Skin epidermis (tissue), 12 donors: ENCODE measurements around the gene ZNF160.
A peak's percentile ranks its signal among the peaks of the same experiment; 100 is the strongest.
"Not testable (repeated sequence)": the region's sequence is repeated elsewhere in the genome, so short reads cannot be mapped to it uniquely, and the experiment has no call there.

Experiments used
- H3K27ac ChIP-seq, 21 experiments: fragments of 200-600 bp; sonication (generic) in 11 of 21; one replicate each; pipeline ENCODE4 v1.5.0; 2020; ENCODE audit warnings: mild to moderate bottlenecking in 3 of 21, inconsistent platforms in 2 of 21, moderate library complexity in 2 of 21
- H3K4me3 ChIP-seq, 7 experiments: fragments of 200-600 bp; sonication (generic) in 2 of 7; one replicate each; pipeline ENCODE4 v1.5.0; 2020; ENCODE audit warnings: inconsistent platforms in 2 of 7, mild to moderate bottlenecking in 2 of 7, moderate library complexity in 1 of 7

Gene ZNF160

DNA sequence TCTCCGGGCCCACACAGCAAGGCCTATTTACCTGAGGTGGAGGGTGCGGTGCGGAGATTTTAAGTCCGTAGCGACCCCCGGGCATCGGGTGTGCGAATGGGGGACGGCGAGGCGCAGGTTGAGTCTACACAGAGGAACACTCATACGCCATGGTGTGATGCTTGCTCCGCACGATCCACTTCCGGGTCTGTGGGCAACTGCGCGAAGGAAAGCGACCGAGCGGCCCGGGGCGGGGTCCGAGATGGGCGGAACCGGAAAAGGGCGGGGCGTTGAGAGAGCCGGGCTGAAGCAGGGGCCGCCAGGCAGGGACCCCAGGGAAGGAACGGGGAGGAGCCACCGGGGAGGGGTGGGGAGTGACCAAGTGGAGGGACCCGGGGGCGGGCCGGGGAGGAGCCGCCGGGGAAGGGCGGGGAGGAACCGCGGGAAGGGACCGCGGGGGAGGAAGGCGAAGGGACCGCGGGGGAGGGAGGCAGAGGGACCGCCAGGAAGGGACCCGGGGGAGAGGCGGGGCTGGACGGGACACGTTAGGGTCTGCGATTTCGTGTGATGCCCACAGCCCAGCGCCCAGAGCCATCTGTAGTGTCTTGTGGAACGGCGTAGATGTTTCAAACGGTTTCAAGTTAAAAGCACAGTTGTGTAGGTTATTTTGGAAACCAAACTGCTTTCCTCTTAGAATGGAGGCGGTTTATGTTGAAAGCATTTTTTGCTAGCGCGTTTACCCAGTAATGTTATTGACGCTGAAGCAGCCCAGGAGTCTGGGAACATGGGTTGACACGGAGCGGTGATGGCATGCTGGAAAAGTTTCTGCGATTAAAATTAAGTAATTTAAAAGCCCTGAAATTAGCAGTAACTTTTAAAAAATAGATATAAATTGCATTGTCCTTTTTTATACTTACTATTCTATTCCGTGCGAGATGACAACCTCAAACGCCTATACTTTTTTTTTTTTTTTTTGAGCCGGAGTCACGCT lies at the start of gene ZNF160:
ZNF160 (minus strand) TSS at position 189 of the 970 bp plus-strand sequence. CDS start 17,146 bp downstream, outside the sequence.
- Histone ChIP-seq H3K27ac (peak within 1 kb of the TSS; percentile 81 to 97 (median 91)), H3K4me3 (peak within 1 kb of the TSS; percentile 72 to 97 (median 85))

DNA sequence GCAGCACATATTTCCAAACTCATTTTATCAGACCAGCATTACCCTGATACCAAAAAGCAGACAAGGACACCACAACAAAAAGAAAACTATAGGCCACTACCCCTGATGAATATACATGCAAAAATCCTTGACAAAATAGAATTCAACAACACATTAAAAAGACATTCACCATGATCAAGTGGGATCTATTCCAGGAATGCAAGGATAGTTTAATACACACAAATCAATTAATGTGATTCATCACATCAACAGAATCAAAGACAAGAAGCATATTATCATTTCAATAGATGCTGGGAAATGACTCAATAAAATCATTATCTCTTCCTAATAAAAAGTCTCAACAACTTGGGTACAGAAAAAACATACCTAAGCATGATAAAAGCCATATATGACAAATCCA lies 44.4 kb upstream of the ZNF160 start:
- no peak overlapping the region for H3K27ac ChIP-seq
- no peak overlapping the region for H3K4me3 ChIP-seq

DNA sequence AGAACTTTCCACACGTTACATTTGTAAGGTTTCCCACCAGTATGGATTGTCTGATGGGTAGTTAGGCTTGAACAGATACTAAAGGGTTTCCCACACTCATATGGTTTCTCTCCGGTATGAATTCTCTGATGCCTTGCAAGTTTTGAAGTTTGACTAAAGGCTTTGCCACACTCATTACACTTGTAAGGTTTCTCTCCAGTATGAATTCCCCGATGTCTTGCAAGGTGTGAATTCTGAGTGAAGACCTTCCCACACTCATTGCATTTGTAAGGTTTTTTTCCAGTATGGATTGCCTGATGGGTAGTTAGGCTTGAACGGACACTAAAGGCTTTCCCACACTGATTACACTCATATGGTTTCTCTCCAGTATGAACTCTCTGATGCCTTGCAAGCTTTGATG lies 37.1 kb upstream of the ZNF160 start:
- H3K4me3 ChIP-seq = no peak overlapping the region

DNA sequence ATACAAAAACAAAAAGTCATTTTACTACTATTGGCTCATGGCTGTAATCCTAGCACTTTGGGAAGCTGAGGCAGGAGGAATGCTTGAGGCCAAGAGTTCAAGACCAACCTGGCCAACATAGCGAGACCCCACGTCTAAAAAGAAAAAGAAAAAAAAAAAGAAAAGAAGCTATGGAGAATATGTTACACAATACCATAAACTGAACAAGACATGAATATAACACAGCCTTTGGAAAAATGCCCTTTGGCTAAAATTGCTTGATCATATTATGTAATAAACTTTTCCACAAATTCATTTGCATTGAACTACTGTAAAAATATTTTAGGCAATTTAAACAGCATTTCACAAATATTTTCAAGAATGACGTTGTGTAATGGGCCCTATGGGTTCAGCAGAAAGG lies 33.2 kb upstream of the ZNF160 start:
- H3K27ac ChIP-seq = no peak overlapping the region
- no peak overlapping the region for H3K4me3 ChIP-seq

More for the DNA sequence above, 37.1 kb upstream of the ZNF160 start:
- no peak overlapping the region for H3K27ac ChIP-seq

DNA sequence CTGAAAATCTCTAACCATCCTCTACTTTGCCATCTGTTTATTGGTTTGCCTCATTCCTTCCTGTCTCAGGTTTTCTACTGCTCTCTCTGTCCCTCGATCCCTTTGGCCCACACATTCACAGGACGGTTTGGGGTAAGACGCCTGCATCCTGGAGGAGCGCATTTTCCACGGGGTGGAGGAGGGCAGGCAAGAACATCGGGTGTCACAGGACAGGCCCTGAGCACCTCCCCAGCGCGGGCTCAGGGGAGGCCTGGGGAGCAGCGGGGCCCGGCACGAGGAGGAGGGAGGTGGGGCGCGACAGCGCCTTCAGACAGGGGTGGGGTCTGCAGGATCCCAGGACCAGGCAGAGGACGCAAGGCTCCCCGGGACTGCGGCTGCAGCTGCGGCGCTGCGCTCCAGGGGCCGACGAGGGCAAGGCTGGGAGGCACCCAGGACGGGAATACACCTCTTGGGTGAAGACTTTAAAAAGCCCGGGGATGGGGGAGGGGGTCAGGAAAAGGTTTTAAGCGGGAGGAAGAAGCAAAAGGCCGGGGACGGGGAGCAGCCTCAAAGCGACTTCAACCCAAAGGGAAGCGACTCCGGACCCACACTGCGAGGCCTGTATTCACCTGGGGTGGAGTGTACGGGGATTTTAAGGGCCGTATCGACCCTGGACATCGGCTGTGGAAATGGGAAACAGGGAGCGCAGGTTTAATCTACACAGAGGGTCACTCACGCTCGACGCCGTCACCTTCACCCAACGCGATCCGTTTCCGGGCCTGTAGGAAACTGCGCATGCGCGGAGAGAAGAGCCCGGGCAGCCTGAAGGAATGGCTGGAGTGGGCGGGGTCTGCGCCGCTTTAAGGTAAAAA lies 29.1 kb upstream of the ZNF160 start, which contains the start of gene ZNF415:
ZNF415 (minus strand) TSS at position 770 of the 851 bp plus-strand sequence. CDS start 10,234 bp downstream, outside the sequence.
- H3K4me3 ChIP-seq = peak within 1 kb of the TSS; percentile 38 to 60 (median 42)
- peak within 1 kb of the TSS in 15 of 21 experiments; percentile 2 to 81 (median 59) for H3K27ac ChIP-seq

DNA sequence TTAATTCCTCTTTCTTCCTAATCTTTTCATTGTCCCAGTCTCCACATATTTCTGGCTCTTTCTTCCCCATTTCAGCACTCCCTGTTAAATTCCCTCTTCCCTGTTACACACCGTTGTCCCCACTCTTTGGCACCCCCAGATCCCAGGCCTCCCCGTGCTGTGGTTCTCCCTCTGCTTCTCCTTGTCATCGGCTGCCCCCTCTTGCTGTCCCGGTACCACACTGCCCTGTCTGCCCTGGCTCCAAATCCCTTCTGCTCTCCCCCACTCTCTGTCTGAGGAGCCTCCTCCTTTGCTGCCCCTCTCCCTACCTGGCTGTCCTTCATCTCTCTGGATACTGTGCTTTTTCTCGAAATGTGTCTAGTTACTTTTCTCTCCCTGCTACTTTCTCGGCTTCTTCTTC lies 28.5 kb upstream of the ZNF160 start:
- H3K27ac ChIP-seq = peak overlapping the region in 2 of 21 experiments; percentile 59 to 79
- H3K4me3 ChIP-seq = peak overlapping the region in 4 of 7 experiments; percentile 39 to 60 (median 45)

DNA sequence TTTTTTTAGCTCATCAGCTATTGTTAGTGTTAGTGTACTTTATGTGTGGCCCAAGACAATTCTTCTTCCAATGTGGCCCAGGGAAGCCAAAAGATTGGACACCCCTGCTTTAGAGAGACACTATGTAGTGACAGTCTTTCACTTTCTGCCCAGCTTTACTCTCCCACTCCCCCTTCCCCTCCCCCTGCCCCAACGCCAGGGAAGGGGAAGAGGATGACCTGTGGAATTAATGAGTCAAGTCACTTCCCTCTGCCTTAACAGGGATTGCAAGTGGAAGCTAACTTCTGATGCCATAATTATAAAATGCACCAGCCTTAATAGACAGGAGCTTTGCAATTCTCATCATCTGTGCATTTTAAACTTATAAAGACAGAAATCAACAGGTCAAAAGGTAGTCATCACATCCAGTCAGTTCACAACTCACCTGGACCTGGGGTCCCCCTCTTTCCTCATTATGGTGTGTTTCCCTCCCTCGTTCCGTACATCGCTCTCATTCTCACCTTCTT lies 27.9 kb upstream of the ZNF160 start:
- H3K4me3 ChIP-seq = no peak overlapping the region
- H3K27ac ChIP-seq = no peak overlapping the region

DNA sequence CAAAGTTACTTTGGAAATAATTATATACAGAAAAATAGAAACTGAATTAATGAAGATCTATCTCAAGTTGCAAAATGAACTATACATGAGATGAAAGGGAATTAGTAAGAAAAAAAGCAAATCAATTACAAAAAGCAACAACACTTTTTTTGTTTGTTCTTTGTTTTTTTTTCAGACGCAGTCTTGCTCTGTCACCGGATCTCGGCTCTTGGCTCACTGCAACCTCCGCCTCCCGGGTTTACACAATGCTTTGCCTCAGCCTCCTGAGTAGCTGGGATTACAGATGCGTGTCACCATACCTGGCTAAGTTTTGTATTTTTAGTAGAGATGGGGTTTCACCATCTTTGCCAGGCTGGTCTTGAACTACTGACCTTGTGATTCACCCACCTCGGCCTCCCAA lies 27.3 kb upstream of the ZNF160 start:
- H3K27ac ChIP-seq = no peak overlapping the region
- no peak overlapping the region for H3K4me3 ChIP-seq

DNA sequence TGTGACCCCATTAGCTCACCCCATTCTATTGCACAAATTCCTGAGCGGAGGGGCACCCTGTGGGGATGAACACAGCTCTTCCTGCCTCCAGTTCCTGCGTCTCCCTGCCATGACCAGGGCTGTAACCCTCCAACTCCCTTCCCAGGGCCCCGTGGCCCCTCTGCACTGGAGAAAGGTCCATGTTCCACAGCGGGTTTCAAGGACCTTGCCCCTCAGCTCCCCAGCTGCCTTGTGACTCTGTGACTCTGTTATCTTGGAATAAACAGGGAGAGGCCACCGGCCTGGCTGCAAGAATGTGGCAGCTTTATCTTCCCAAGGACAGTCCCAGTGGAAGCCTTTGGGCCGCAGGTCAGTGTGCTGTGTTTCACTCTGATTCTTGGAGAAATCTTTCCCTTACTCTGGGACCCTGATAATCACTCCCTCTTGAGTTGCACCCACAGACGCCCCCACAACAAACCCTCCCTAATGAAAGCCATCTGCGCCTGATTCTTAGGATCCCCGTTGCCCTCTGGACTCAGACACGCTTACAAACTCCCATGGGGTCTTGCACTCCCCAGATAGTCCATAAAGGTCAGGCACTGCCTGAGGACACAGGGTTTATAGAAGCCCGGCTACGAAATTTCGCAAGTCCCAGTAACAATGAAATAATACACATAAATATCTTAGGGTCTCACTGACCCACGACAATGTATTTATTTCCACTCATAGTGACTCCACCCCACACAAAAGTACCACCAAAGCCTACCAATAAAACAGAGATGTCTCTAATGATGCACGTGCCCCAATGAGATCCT lies 23.7 kb upstream of the ZNF160 start:
- H3K27ac ChIP-seq, H3K4me3 ChIP-seq: not testable (repeated sequence)

DNA sequence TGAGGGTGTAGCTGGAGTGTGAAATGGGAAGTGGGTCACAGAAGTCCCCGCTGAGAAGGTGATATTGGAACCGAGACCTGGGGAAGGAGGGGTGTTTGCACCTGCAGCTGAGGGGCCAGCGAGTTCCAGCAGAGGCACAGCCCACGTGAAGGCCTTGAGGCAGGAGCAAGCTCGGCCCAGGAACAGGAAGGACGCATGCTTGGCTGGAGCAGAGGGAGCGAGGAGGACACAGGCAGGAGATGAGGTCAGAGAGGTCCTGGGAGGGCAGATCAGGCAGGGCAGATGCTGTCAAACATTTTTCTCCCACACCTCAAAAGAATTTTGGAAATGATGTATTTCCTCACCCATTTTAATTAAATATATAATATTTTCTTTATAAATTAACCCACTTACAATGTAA lies 20.2 kb upstream of the ZNF160 start:
- no peak overlapping the region for H3K27ac ChIP-seq

DNA sequence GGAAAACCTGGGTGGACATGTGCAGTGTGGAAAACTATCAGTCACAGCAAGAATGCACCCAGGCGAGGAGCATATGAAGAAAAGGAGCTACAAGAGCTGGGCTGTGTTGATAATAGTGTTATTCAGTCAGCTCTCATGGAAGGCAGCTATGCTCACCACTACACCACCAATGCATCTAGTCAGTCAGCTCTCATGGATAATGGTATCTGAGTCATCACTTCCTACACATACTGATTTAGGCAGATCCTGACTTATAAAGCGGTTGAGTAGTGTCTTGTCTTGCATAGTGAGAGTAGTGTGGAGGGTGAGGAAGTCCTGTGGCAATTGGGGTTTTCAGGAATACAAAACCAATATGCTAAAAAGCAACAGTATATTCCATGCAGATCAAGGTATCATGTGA lies 9.1 kb upstream of the ZNF160 start:
- no peak overlapping the region for H3K27ac ChIP-seq
- H3K4me3 ChIP-seq = no peak overlapping the region

More for the DNA sequence above, 20.2 kb upstream of the ZNF160 start:
- no peak overlapping the region for H3K4me3 ChIP-seq

DNA sequence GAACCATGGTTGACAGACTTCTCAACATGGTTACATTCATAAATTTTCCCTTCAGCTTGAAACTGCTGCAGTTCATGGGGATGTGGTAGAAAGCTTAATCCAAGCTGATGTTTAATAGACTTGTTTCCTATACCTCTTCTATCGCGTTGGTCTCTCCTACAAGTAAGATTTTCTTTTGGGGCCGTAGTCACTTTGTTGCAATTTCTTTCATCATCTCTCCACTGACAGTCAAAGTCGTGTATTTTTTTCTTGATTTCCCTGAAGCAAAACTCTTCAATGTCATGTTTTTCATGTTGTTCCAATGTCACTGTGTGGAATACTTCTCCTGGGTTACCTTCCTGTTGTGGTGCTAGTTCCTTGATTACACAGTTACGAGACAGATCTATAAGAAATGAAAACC lies 6.3 kb upstream of the ZNF160 start:
- H3K27ac ChIP-seq = no peak overlapping the region
- H3K4me3 ChIP-seq = no peak overlapping the region

DNA sequence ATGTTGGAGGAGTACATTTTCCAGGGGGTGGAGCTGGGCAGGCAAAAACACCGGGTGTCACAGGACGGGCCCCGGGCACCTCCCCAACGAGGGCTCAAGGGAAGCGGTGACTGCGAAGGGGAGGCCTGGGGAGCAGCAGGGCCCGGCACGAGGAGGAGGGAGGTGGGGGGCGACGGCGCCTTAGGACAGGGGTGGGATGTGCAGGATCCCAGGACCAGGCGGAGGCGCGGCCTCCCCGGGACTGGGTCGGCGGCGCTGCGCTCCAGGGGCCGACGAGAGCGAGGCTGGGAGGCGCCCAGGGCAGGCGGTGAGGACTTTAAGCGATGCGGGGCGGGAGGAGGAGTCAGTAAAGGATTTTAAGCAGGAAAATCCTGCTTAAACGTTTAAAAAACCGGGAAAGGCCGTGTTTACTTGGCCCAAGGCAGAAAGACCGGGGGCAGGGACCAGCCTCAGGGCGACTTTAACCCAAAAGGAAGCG lies 427 bp downstream of the ZNF160 start:
- H3K27ac ChIP-seq = peak overlapping the region; percentile 81 to 97 (median 91)
- peak overlapping the region; percentile 72 to 97 (median 85) for H3K4me3 ChIP-seq

DNA sequence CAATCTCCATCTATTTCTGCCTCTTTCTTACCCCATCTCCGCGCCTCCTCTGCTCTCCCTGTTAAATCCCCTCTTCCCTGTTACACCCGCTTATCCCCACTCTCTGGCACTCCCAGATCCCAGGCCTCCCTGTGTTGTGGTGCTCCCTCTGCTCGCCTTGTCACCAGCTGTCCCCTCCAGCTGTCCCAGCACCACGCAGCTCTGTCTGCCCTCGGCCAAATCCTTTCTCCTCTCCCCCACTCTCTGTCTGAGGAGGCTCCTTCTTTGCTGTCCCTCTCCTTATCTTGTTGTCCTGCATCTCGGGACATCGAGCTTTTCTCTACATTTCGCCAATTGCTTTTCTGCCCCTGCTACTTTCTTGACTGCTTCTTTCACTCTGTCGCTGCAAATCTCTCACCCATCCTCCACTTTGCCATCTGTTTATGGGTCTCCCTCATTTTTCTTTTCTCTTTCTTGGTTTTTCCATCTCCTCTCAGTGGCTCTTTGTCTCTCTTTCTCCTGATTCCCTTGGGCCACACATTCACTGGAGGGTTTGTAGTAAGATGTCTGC lies 941 bp downstream of the ZNF160 start:
- Histone ChIP-seq H3K4me3 (peak overlapping the region; percentile 72 to 97 (median 85)), H3K27ac (peak overlapping the region in 18 of 21 experiments; percentile 81 to 97 (median 93))

DNA sequence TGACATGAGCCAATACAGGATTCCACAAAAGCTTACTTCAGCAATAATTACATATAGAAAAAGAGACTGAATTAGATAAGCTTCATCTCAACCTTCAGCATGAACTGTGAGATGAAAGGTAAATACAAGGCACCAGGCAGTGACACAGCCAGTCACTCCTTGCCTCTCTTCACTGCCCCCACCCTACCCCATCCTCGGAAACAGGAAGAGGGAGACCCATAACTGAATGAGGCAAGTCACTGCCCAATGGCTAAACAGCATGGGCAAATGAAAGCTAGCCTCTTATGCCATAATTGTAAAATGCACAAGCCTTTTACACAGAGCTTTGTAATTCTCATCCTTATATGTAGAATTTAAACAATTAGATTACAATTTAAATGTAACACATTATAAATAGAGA lies 1.7 kb downstream of the ZNF160 start:
- H3K4me3 ChIP-seq = peak overlapping the region in 1 of 7 experiments; percentile 85
- H3K27ac ChIP-seq = no peak overlapping the region

DNA sequence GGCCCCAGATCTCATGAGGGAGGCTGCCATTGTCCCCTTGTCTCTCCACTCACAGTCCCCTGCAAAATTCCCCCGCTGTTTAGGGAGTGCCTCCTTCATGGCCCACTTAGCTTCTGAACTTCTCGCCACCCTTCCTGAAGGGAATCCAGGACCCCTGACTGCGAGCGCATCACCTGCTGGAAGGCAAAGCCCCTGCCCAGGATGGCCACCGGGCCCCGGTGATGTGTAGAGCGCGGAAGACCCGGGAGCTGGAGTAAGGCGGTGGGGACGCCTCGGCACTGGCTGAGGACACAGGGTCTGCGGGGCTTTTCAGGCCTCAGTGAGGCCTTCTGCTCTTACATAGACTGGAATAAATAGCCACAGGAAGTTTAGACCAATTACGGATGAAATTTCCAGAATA lies 4.7 kb downstream of the ZNF160 start:
- H3K4me3 ChIP-seq, H3K27ac ChIP-seq: not testable (repeated sequence)

DNA sequence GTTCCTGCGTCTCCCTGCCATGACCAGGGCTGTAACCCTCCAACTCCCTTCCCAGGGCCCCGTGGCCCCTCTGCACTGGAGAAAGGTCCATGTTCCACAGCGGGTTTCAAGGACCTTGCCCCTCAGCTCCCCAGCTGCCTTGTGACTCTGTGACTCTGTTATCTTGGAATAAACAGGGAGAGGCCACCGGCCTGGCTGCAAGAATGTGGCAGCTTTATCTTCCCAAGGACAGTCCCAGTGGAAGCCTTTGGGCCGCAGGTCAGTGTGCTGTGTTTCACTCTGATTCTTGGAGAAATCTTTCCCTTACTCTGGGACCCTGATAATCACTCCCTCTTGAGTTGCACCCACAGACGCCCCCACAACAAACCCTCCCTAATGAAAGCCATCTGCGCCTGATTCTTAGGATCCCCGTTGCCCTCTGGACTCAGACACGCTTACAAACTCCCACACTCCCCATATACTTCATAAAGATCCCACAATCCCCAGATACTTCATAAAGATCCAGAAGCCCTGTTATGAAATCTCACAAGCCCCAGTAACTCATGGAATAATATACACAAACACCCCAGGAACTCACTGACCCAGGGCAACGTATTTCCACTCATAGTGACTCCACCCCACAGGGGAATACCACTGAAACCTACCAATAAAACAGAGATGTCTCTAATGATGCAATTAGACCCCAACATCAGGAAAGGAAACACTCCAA lies 6.1 kb downstream of the ZNF160 start:
- not testable (repeated sequence) for H3K27ac ChIP-seq, H3K4me3 ChIP-seq

DNA sequence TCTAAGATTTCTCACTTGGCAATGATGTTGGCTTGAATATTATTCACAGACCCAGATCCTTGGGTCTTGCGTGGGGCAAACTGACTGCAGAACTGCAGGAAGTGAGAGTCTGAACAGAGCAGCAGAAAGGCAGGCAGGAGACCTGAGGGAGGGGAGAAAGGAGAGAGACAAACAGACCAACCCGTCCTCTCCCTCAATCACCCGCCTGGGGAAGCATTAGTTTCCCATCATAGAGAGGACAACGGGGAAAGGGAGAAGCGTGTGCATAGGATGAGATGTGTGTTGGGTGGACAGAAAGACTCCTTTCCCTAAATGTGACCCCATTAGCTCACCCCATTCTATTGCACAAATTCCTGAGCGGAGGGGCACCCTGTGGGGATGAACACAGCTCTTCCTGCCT lies 6.6 kb downstream of the ZNF160 start:
- H3K27ac ChIP-seq, H3K4me3 ChIP-seq: not testable (repeated sequence)
